Tongue (tissue), 2 donors: ENCODE results near the gene AP5B1. TPM values are rescaled to one million over a fixed set of nuclear protein-coding genes. Genes with fewer than 3 reads are reported as not detected.
A peak's percentile ranks its signal among the peaks of the same experiment; 100 is the strongest.
"Not testable (repeated sequence)": the region's sequence is repeated elsewhere in the genome, so short reads cannot be mapped to it uniquely, and the experiment has no call there.

Experiments
- DNase-seq: peaks from one replicate; pipeline ENCODE4 v3.0.0-alpha.2; 2015
- total RNA-seq: library from RNA; depleted of rRNA; stranded (reverse); fragments of >200 nt; gene quantifications from one replicate; pipeline ENCODE4 v1.2.3, GENCODE V29; 2014

AP5B1 gene
- total RNA-seq, 1 donor from 2014 or later: 4.6 TPM

DNA sequence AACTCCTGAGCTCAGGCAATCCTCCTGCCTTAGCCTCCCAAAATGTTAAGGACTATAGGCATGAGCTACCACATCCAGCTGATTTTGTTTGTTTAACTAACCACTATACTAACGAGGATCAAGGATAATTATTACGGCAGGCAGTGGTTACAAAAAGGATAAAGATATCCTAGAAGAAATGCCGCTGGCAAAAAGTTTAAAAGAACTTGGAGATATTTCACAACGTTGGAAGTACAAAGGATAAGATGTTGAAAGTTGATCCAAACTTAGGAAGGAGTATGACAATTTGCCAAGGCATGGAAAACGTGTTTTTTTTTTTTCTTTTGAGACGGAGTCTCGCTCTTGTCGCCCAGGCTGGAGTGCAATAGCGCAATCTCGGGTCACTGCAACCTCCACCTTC is 13.4 kb downstream of the AP5B1 start:
- no peak for DNase-seq

DNA sequence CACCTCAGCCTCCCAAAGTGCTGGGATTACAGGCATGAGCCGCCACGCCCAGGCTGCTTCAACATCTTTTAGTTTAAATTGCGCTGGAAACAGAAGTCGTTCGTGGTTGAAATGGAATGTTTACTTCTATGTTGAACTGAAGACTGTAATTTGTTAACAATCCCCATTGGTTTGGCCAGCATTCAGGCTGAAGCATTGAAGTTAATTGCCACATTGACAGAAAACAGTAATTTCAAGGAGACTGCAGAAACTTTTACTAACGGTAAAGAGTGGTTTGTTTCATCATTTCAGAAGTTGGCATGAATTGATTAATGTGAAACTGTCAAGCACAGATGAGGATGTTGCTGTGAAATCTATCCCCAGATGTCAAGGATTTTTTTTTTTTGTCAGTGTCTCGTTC is 14.2 kb downstream of the AP5B1 start:
- peak; percentile 22 for DNase-seq

- DNase-seq: no peak
Measured at GRCh38 chr11:65764434-65764833, 16.3 kb downstream of the AP5B1 start.

DNA sequence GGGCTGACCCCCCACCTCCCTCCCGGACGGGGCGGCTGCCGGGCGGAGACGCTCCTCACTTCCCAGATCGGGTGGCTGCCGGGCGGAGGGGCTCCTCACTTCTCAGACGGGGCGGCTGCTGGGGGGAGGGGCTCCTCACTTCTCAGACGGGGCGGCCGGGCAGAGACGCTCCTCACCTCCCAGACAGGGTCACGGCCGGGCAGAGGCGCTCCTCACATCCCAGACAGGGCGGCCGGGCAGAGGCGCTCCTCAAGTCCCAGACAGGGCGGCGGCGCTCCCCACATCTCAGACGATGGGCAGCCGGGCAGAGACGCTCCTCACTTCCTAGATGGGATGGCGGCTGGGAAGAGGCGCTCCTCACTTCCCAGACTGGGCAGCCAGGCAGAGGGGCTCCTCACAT is 18.0 kb downstream of the AP5B1 start:
- not testable (repeated sequence) for DNase-seq

DNA sequence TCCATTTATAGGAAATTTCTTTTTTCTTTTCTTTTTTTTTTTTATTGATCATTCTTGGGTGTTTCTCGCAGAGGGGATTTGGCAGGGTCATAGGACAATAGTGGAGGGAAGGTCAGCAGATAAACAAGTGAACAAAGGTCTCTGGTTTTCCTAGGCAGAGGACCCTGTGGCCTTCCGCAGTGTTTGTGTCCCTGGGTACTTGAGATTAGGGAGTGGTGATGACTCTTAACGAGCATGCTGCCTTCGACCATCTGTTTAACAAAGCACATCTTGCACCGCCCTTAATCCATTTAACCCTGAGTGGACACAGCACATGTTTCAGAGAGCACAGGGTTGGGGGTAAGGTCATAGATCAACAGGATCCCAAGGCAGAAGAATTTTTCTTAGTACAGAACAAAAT is 18.6 kb downstream of the AP5B1 start:
- not testable (repeated sequence) for DNase-seq

DNA sequence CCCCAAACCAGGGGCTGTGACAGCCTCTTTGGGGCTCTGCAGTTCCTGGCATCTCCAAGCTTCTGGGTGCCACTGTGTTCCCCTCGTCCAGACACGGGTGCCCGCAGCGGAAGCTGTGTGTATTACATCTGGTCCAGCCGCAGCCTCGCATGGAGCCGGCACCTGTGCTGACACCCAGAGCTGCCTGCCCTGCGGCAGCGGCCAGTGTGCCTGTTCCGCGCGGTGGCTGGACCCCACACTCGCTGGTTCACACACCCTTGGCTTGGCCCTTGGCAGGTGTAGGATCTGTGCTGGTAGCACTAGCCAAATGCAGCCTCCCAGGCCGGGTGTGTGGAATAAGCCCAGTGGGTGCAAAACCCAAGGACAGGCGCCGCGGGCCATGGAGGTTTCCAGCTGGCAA is 35.7 kb downstream of the AP5B1 start:
- DNase-seq: no peak

DNA sequence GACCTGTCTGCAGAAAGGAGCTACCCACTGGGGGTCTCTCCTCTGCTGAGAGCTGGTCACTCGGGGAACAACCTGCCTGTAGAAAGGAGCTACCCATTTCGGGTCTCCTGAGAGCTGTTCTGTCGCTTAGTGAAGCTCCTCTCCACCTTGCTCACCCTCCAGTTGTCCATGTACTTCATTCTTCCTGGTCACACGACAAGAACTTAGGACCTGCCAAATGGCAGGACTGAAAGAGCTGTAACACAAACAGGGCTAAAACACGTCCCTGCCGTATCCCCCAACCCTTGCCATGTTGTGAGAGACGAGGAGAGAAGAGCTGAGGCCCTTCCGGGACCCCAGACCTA is 36.1 kb downstream of the AP5B1 start:
- no peak for DNase-seq

- no peak for DNase-seq
Measured at GRCh38 chr11:65744026-65744698, 36.6 kb downstream of the AP5B1 start.

- no peak for DNase-seq
Measured at GRCh38 chr11:65743681-65744025, 37.1 kb downstream of the AP5B1 start.

GRCh38 chr11:65742353-65742752 is 38.4 kb downstream of the AP5B1 start:
- DNase-seq: no peak

GRCh38 chr11:65741185-65741584 is 39.6 kb downstream of the AP5B1 start:
- DNase-seq: no peak

DNA sequence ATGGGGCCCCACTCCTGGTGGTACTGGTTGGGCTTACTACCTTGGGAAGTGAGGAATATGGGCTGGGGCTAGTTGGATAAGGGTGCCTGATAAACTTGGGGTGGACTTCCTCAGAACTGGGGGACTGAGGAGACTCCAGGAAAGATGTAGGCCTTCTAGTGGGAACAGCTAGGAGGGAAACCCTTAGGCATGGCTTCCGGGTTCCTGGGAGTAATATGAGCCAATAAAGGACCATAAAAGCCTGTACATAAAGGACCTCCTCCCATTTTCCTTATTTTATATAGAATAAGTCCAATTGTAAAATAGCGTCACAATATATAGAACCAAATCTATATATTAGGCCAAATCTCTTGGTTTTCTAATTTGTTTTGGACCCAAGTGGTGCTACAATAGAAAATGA is 41.8 kb downstream of the AP5B1 start:
- no peak for DNase-seq

- no peak for DNase-seq
Measured at GRCh38 chr11:65736810-65737209, 44.0 kb downstream of the AP5B1 start.

DNA sequence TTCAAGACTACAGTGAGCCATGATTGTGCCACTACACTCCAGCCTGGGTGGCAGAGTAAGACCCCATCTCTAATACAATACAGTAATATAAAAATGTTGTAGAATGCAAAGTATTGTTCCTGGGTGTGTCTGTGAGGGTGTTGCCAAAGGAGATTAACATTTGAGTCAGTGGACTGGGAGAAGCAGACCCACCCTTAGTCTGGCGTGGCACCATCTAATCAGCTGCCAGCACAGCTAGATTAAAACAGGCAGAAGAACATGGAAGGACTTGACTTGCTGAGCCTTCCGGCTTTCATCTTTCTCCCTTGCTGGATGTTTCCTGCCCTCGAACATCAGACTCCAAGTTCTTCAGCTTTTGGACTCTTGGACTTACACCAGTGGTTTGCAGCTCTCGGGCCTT is 45.7 kb downstream of the AP5B1 start:
- DNase-seq: not testable (repeated sequence)

GRCh38 chr11:65730461-65730860 is 50.3 kb downstream of the AP5B1 start:
- DNase-seq: no peak

- no peak for DNase-seq
Measured at GRCh38 chr11:65727865-65728264, 52.9 kb downstream of the AP5B1 start.

- no peak for DNase-seq
Measured at GRCh38 chr11:65726660-65727059, 54.1 kb downstream of the AP5B1 start.

Other genes with a start within 250 kb of the AP5B1 start
- 116 TPM for gene LTBP3, start 222.6 kb downstream of the AP5B1 start, total RNA-seq
- 26.6 TPM for gene ZNRD2, start 210.5 kb downstream of the AP5B1 start, total RNA-seq
- 30.4 TPM for gene FAM89B, start 208.4 kb downstream of the AP5B1 start, total RNA-seq
- 284 TPM for gene EHBP1L1, start 204.9 kb downstream of the AP5B1 start, total RNA-seq
- gene KCNK7, start 185.2 kb downstream of the AP5B1 start, total RNA-seq: 4.2 TPM
- gene MAP3K11, start 166.8 kb downstream of the AP5B1 start, total RNA-seq: 46.9 TPM
- gene PCNX3, start 165.2 kb downstream of the AP5B1 start, total RNA-seq: 15.8 TPM
- gene SIPA1, start 142.9 kb downstream of the AP5B1 start, total RNA-seq: 23.5 TPM
- 18.8 TPM for gene RELA, start 118.1 kb downstream of the AP5B1 start, total RNA-seq
- gene KAT5, start 68.7 kb downstream of the AP5B1 start, total RNA-seq: 39.5 TPM
- 20.2 TPM for gene RNASEH2C, start 60.2 kb downstream of the AP5B1 start, total RNA-seq
- gene OVOL1, start 6.1 kb upstream of the AP5B1 start, total RNA-seq: 2.1 TPM
- gene SNX32, start 53.0 kb upstream of the AP5B1 start, total RNA-seq: 0.10 TPM
- gene CFL1, start 77.2 kb upstream of the AP5B1 start, total RNA-seq: 413 TPM
- gene MUS81, start 79.5 kb upstream of the AP5B1 start, total RNA-seq: 48.4 TPM
- gene EFEMP2, start 91.8 kb upstream of the AP5B1 start, total RNA-seq: 39.7 TPM
- gene CTSW, start 98.9 kb upstream of the AP5B1 start, total RNA-seq: 0.82 TPM
- gene FIBP, start 107.5 kb upstream of the AP5B1 start, total RNA-seq: 90.9 TPM
- 26.2 TPM for gene CCDC85B, start 109.7 kb upstream of the AP5B1 start, total RNA-seq
- gene FOSL1, start 119.4 kb upstream of the AP5B1 start, total RNA-seq: 0.21 TPM
- gene C11orf68, start 138.1 kb upstream of the AP5B1 start, total RNA-seq: 30.1 TPM
- gene DRAP1, start 138.4 kb upstream of the AP5B1 start, total RNA-seq: 49.2 TPM
- not detected for gene TSGA10IP, start 164.5 kb upstream of the AP5B1 start, total RNA-seq
- 66.7 TPM for gene SART1, start 180.8 kb upstream of the AP5B1 start, total RNA-seq
- 34.2 TPM for gene EIF1AD, start 221.2 kb upstream of the AP5B1 start, total RNA-seq
- 29.8 TPM for gene BANF1, start 221.5 kb upstream of the AP5B1 start, total RNA-seq
- 2.3 TPM for gene CST6, start 231.0 kb upstream of the AP5B1 start, total RNA-seq
- gene CATSPER1, start 245.5 kb upstream of the AP5B1 start, total RNA-seq: not detected